HEK293 (cell line): Measurements from ENCODE around the gene SLC35E2B.

Source experiments
- CTCF ChIP-seq: fragments of 450-650 bp; formaldehyde crosslinking; IDR thresholded peaks from 2 replicates; pipeline ENCODE4 v1.5.1; 2016; ENCODE audit warnings: missing biosample characterization, missing genetic modification characterization
- GLI4 ChIP-seq: fragments of 450-650 bp; formaldehyde crosslinking; IDR thresholded peaks from 2 replicates; pipeline ENCODE4 v1.5.1; 2016; ENCODE audit warnings: missing biosample characterization, missing genetic modification characterization
- HOXA7 ChIP-seq: sonication (generic); formaldehyde crosslinking; IDR thresholded peaks from 2 replicates; pipeline ENCODE4 v1.8.1; 2022; ENCODE audit warnings: missing genetic modification reagents, borderline replicate concordance
- OSR2 ChIP-seq: fragments of 450-650 bp; formaldehyde crosslinking; IDR thresholded peaks from 2 replicates; pipeline ENCODE4 v1.5.1; 2016; ENCODE audit warnings: missing biosample characterization, missing genetic modification characterization
- PATZ1 ChIP-seq: fragments of 450-650 bp; formaldehyde crosslinking; IDR thresholded peaks from 2 replicates; pipeline ENCODE4 v1.5.1; 2016; ENCODE audit warnings: missing biosample characterization, missing genetic modification characterization
- PRDM4 ChIP-seq: fragments of 450-650 bp; formaldehyde crosslinking; IDR thresholded peaks from 2 replicates; pipeline ENCODE4 v1.5.1; 2017; ENCODE audit warnings: missing biosample characterization, missing genetic modification characterization
- ZFP3 ChIP-seq: fragments of 450-650 bp; formaldehyde crosslinking; IDR thresholded peaks from 2 replicates; pipeline ENCODE4 v1.5.1; 2016; ENCODE audit warnings: low read depth, missing biosample characterization, missing genetic modification characterization
- ZFP69B ChIP-seq: fragments of 450-650 bp; formaldehyde crosslinking; IDR thresholded peaks from 2 replicates; pipeline ENCODE4 v1.5.1; 2016; ENCODE audit warnings: missing biosample characterization, missing genetic modification characterization
- ZNF140 ChIP-seq: fragments of 450-650 bp; formaldehyde crosslinking; IDR thresholded peaks from 2 replicates; pipeline ENCODE4 v1.5.1; 2016; ENCODE audit warnings: missing biosample characterization, missing genetic modification characterization
- ZNF202 ChIP-seq: fragments of 450-650 bp; formaldehyde crosslinking; IDR thresholded peaks from 2 replicates; pipeline ENCODE4 v1.5.1; 2016; ENCODE audit warnings: missing biosample characterization, missing genetic modification characterization, borderline replicate concordance
- ZNF211 ChIP-seq: fragments of 450-650 bp; formaldehyde crosslinking; IDR thresholded peaks from 2 replicates; pipeline ENCODE4 v1.5.1; 2016; ENCODE audit warnings: low read depth, missing biosample characterization, missing genetic modification characterization
- ZNF266 ChIP-seq: fragments of 450-650 bp; formaldehyde crosslinking; IDR thresholded peaks from 2 replicates; pipeline ENCODE4 v1.5.1; 2016; ENCODE audit warnings: missing biosample characterization, missing genetic modification characterization, low read depth
- ZNF311 ChIP-seq: fragments of 450-650 bp; formaldehyde crosslinking; IDR thresholded peaks from 2 replicates; pipeline ENCODE4 v1.5.1; 2017; ENCODE audit warnings: missing biosample characterization, missing genetic modification characterization, borderline replicate concordance
- ZNF341 ChIP-seq: fragments of 450-650 bp; formaldehyde crosslinking; IDR thresholded peaks from 2 replicates; pipeline ENCODE4; 2016; ENCODE audit warnings: low read depth, missing biosample characterization, missing genetic modification characterization
- ZNF362 ChIP-seq: fragments of 450-650 bp; formaldehyde crosslinking; IDR thresholded peaks from 2 replicates; pipeline ENCODE4 v1.5.1; 2016; ENCODE audit warnings: missing biosample characterization, missing genetic modification characterization
- ZNF449 ChIP-seq: fragments of 450-650 bp; formaldehyde crosslinking; IDR thresholded peaks from 2 replicates; pipeline ENCODE4 v1.5.1; 2017; ENCODE audit warnings: missing biosample characterization, mild to moderate bottlenecking, missing genetic modification characterization, moderate library complexity
- ZNF488 ChIP-seq: fragments of 450-650 bp; formaldehyde crosslinking; IDR thresholded peaks from 2 replicates; pipeline ENCODE4 v1.5.1; 2016; ENCODE audit warnings: missing biosample characterization, missing genetic modification characterization
- ZNF530 ChIP-seq: fragments of 450-650 bp; formaldehyde crosslinking; IDR thresholded peaks from 2 replicates; pipeline ENCODE4 v1.5.1; 2016; ENCODE audit warnings: low read depth, missing biosample characterization, missing genetic modification characterization
- ZNF610 ChIP-seq: fragments of 450-650 bp; formaldehyde crosslinking; IDR thresholded peaks from 2 replicates; pipeline ENCODE4 v1.5.1; 2016; ENCODE audit warnings: missing biosample characterization, missing genetic modification characterization, borderline replicate concordance
- ZNF670 ChIP-seq: fragments of 450-650 bp; formaldehyde crosslinking; IDR thresholded peaks from 2 replicates; pipeline ENCODE4 v1.5.1; 2016; ENCODE audit warnings: missing biosample characterization, missing genetic modification characterization, low read depth
- ZNF692 ChIP-seq: fragments of 450-650 bp; formaldehyde crosslinking; IDR thresholded peaks from 2 replicates; pipeline ENCODE4 v1.5.1; 2016; ENCODE audit warnings: missing biosample characterization, missing genetic modification characterization

The SLC35E2B gene

GRCh38 chr1:1624443-1625403 lies 67.9 kb downstream of the SLC35E2B start (continued):
- TF ChIP-seq CTCF (tag by site-specific recombination): peak; percentile 34; the same call in 1 of the 2 replicates
- TF ChIP-seq ZNF266 (tag by site-specific recombination): no peak
- TF ChIP-seq HOXA7 (CRISPR knock-in tag): no peak
- TF ChIP-seq ZNF488 (tag by site-specific recombination): no peak
- peak; percentile 85 for TF ChIP-seq ZNF341 (tag by site-specific recombination)
- no peak for TF ChIP-seq ZNF311 (tag by site-specific recombination)
- no peak for TF ChIP-seq ZNF610 (tag by site-specific recombination)
- no peak for TF ChIP-seq GLI4 (tag by site-specific recombination)
- TF ChIP-seq ZNF530 (tag by site-specific recombination): no peak
- TF ChIP-seq ZFP3: no peak
- no peak for TF ChIP-seq ZNF449 (tag by site-specific recombination)
- TF ChIP-seq ZFP69B: no peak
- no peak for TF ChIP-seq ZNF140 (tag by site-specific recombination)
- TF ChIP-seq ZNF202 (tag by site-specific recombination): no peak
- TF ChIP-seq ZNF670 (tag by site-specific recombination): no peak
- TF ChIP-seq PATZ1 (tag by site-specific recombination): peak; percentile 57
- no peak for TF ChIP-seq OSR2 (tag by site-specific recombination)
- TF ChIP-seq PRDM4 (tag by site-specific recombination): no peak
- no peak for TF ChIP-seq ZNF362 (tag by site-specific recombination)
- TF ChIP-seq ZNF211: no peak
- no peak for TF ChIP-seq ZNF692 (tag by site-specific recombination)
